ENCODE results near the gene NOMO2.
"Not testable (repeated sequence)": the region's sequence is repeated elsewhere in the genome, so short reads cannot be mapped to it uniquely, and the experiment has no call there.

GRCh38 chr16:18547382-18547781 is 14.5 kb downstream of the NOMO2 start:
- not testable (repeated sequence) for TF ChIP-seq CTCF (IDR thresholded peaks at IDR 0.05; ENCODE audit: insufficient read depth, low read length); REST (IDR thresholded peaks at IDR 0.05; ENCODE audit: insufficient replicate concordance, low read depth); POLR2AphosphoS5 (IDR thresholded peaks at IDR 0.05; ENCODE audit: low read depth); GABPA (IDR thresholded peaks at IDR 0.05; ENCODE audit: low read depth); SPI1 (IDR thresholded peaks at IDR 0.05; ENCODE audit: borderline replicate concordance, low read depth)
